VCaP (cell line): ENCODE data around the gene B4GALT2.

Experiments used
- H3K27ac ChIP-seq: fragments of 450-650 bp; 2 replicates; pipeline ENCODE4 v1.5.1; 2017
- TF ChIP-seq, protein P1 (sequence below): fragments of 450-650 bp; conservative IDR thresholded peaks from 2 replicates; pipeline ENCODE4 v1.5.1; 2017; ENCODE audit warnings: mild to moderate bottlenecking, moderate library complexity

Gene B4GALT2

DNA sequence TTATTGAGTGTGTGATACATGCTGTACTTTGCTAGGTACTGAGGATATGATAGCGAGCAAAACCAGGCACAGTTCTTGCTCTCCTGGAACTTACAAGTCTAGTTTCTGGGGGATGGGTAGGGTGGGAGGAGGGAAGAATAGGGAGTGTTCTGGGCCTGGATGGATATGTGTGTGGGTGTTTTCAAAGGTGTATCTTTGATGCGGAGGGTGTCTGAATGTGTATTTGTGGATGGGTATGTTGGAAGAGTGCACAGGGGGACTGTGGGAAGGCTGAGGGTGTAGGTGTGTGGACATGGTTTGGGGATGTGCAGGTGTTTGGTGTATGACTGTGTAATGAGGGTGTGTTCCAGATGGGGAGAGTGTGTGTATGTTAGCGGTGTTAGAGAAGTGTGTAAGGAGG, 13.7 kb upstream of the B4GALT2 start:
- TF ChIP-seq, protein P1, sequence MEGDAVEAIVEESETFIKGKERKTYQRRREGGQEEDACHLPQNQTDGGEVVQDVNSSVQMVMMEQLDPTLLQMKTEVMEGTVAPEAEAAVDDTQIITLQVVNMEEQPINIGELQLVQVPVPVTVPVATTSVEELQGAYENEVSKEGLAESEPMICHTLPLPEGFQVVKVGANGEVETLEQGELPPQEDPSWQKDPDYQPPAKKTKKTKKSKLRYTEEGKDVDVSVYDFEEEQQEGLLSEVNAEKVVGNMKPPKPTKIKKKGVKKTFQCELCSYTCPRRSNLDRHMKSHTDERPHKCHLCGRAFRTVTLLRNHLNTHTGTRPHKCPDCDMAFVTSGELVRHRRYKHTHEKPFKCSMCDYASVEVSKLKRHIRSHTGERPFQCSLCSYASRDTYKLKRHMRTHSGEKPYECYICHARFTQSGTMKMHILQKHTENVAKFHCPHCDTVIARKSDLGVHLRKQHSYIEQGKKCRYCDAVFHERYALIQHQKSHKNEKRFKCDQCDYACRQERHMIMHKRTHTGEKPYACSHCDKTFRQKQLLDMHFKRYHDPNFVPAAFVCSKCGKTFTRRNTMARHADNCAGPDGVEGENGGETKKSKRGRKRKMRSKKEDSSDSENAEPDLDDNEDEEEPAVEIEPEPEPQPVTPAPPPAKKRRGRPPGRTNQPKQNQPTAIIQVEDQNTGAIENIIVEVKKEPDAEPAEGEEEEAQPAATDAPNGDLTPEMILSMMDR, result no peak
- H3K27ac ChIP-seq, result no peak overlapping the region

DNA sequence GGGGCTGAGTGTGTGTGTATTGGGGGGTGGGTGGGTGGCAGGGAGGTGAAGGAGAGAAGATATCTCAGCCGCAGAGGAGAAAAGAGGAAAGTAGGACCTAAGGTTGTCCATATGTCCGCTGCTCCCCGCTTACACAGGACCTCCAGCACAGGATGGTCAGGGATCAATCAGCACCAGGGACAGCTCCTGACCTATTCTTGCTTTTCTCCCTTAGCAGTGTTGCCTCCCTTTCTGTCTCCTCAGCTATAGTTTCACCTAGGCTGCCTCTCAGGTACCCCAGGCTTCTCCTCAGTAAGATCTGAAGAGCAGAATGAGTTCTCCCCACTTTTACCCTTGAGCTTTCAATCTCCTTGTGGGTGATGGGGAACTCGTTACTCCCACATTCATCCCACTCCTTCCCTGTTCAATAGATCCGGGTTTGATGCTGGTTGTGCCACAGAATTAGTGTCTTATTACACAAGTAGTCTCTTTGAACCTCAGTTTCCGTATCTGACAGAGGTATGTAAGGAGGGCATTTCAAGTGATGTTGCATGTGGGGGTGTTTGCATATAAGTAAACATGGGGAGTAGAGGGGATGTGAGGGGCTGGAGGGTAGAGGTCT, 10.6 kb upstream of the B4GALT2 start:
- H3K27ac ChIP-seq, result no peak overlapping the region
- TF ChIP-seq, protein P1, result no peak

DNA sequence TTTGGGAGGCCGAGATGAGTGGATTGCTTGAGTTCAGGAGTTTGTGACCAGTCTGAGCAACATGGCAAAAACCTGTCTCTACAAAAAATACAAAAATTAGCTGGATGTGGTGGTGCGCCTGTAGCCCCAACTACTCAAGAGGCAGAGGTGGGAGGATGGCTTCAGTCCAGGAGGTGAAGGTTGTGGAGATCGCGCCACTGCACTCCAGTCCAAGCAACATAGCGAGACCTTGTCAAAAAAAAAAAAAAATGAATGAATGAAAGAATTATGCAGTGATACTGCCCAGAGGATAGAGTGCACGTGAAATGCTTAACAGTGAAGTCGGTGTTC, 9.6 kb upstream of the B4GALT2 start:
- peak overlapping the region; percentile 62; the same call in 1 of the 2 replicates for H3K27ac ChIP-seq
- TF ChIP-seq, protein P1, result no peak

DNA sequence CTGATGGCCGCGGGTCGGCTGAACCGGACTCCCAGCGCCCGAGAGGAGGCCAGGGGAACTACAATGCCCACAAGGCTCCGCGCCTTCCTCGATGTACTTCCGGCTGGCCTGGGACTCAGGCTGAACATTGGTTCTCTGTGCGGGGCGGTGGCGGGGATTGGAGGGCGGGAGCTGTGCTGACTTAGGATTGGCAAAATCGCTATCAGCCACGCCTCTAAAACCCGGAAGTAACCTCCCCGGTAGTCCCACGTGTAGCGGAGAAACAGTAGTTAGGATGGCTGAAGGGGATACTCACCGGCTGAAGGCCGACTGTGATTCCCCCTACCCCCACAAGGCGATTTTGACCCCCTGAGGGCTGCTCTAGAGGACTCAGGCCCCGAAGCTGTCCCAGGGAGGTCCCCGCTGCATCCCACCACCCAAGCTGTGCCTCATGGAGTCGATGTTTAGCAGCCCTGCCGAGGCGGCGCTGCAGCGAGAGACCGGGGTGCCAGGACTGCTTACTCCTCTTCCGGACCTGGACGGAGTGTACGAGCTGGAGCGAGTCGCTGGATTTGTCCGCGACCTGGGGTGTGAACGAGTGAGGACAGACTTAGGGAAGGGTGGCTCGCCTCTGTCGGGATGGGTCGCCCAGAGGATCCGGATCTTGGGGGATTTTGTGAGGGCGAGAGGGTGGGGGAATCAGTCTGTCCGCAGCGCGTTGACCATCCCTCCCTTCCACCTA, 9.1 kb upstream of the B4GALT2 start, which contains the start of gene DPH2:
DPH2 (plus strand) TSS at position 265 of the 721 bp plus-strand sequence; CDS start at position 431, 166 bp downstream.
- H3K27ac ChIP-seq, result peak within 1 kb of the TSS; percentile 62; the same call in 1 of the 2 replicates
- TF ChIP-seq, protein P1, result no peak

DNA sequence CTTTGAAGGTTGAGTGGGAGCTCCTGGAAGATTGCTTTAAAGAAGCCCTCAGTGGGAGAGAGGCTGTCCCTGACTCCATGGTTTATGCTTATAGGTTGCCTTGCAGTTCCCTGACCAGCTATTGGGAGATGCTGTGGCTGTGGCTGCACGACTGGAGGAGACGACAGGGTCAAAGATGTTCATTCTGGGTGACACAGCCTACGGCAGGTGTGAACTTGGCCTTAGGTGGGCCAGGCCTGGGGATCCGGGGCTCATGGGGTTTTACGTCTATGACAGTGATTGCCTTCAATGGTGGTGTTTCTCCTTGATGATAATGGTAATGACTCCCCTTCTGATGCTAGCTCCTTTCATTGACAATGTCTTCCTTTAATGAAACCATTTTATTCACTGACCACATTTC, 8.5 kb upstream of the B4GALT2 start:
- TF ChIP-seq, protein P1, result no peak
- H3K27ac ChIP-seq, result peak overlapping the region; percentile 62; the same call in 1 of the 2 replicates

DNA sequence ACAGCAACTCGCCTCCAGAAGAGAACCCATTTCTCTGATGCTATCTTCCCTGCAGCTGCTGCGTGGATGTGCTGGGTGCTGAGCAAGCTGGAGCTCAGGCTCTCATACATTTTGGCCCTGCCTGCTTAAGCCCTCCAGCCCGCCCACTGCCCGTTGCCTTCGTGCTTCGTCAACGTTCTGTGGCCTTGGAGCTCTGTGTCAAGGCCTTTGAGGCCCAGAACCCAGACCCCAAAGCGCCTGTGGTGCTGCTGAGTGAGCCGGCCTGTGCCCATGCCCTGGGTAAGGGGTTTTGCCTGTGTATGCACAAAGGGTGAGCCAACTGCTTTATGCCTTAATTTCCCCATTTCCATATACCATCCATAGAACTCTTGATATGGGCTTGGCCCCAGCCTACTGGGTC, 8.1 kb upstream of the B4GALT2 start:
- TF ChIP-seq, protein P1, result no peak
- no peak overlapping the region; the same call in 1 of the 2 replicates for H3K27ac ChIP-seq

DNA sequence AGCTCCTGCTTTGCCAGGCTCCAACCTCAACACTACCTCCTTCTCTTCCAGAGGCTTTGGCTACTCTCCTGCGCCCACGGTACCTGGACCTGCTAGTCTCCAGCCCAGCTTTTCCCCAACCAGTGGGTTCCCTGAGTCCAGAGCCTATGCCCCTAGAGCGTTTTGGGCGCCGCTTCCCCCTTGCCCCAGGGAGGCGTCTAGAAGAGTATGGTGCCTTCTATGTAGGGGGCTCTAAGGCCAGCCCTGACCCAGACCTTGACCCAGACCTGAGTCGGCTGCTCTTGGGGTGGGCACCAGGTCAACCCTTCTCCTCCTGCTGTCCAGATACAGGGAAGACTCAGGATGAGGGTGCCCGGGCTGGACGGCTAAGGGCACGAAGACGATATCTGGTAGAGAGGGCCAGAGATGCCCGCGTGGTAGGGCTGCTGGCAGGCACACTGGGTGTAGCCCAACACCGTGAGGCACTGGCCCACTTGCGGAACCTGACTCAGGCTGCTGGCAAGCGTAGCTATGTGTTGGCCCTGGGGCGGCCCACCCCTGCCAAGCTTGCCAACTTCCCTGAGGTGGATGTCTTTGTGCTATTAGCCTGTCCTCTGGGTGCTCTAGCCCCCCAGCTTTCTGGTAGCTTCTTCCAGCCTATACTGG, 7.6 kb upstream of the B4GALT2 start:
- H3K27ac ChIP-seq, result no peak overlapping the region
- TF ChIP-seq, protein P1, result no peak
